HG02943 (cell line): Measurements from ENCODE around the gene GAS2L2.
"Not testable (repeated sequence)": the region's sequence is repeated elsewhere in the genome, so short reads cannot be mapped to it uniquely, and the experiment has no call there.

Experiments used
- ATAC-seq: cut with Tn5 transposase; IDR thresholded peaks from one replicate; pipeline ENCODE4 v1.9.1; 2021; ENCODE audit warnings: mild to moderate bottlenecking, low read depth, moderate library complexity; ENCODE audit not compliant: unreplicated experiment

The GAS2L2 gene

GRCh38 chr17:35773679-35774425 lies 20.8 kb upstream of the GAS2L2 start:
- no peak for ATAC-seq

GRCh38 chr17:35773129-35773528 lies 20.1 kb upstream of the GAS2L2 start:
- no peak for ATAC-seq

GRCh38 chr17:35769895-35770486 lies 17.0 kb upstream of the GAS2L2 start:
- no peak for ATAC-seq

- ATAC-seq: no peak
Observed at GRCh38 chr17:35768797-35769196, 15.8 kb upstream of the GAS2L2 start.

GRCh38 chr17:35766903-35767510 lies 14.0 kb upstream of the GAS2L2 start:
- ATAC-seq: no peak

- ATAC-seq: no peak
Observed at GRCh38 chr17:35766489-35766877, 13.4 kb upstream of the GAS2L2 start.

GRCh38 chr17:35765756-35766488 lies 12.9 kb upstream of the GAS2L2 start:
- no peak for ATAC-seq

GRCh38 chr17:35765086-35765710 lies 12.2 kb upstream of the GAS2L2 start:
- ATAC-seq: no peak

- peak; percentile 74 for ATAC-seq
Observed at GRCh38 chr17:35764123-35764991, 11.3 kb upstream of the GAS2L2 start.

- no peak for ATAC-seq
Observed at GRCh38 chr17:35763767-35764122, 10.7 kb upstream of the GAS2L2 start.

- no peak for ATAC-seq
Observed at GRCh38 chr17:35761601-35762000, 8.6 kb upstream of the GAS2L2 start.

- no peak for ATAC-seq
Observed at GRCh38 chr17:35760587-35760986, 7.5 kb upstream of the GAS2L2 start, which contains the start of gene C17orf50. Gene C17orf50, plus strand, starts transcription at chr17:35760887. Its CDS starts 55 bp downstream, at chr17:35760942.

- no peak for ATAC-seq
Observed at GRCh38 chr17:35757243-35757642, 4.2 kb upstream of the GAS2L2 start.

GRCh38 chr17:35752471-35752870 lies 568 bp downstream of the GAS2L2 start:
- ATAC-seq: no peak

- ATAC-seq: not testable (repeated sequence)
Observed at GRCh38 chr17:35751541-35751940, 1.5 kb downstream of the GAS2L2 start.

- ATAC-seq: no peak
Observed at GRCh38 chr17:35750526-35751395, 2.3 kb downstream of the GAS2L2 start.

GRCh38 chr17:35749560-35750412 lies 3.3 kb downstream of the GAS2L2 start:
- ATAC-seq: no peak

GRCh38 chr17:35748979-35749378 lies 4.1 kb downstream of the GAS2L2 start:
- ATAC-seq: no peak
